ENCODE data around the gene SLC16A3. TPM values are rescaled to one million over a fixed set of nuclear protein-coding genes. Genes with fewer than 3 reads are reported as not detected.

Gene SLC16A3
- polyA plus RNA-seq, 1 of the 3 experiments (the other 2 are of a cell fraction) = 70.7 TPM

DNA sequence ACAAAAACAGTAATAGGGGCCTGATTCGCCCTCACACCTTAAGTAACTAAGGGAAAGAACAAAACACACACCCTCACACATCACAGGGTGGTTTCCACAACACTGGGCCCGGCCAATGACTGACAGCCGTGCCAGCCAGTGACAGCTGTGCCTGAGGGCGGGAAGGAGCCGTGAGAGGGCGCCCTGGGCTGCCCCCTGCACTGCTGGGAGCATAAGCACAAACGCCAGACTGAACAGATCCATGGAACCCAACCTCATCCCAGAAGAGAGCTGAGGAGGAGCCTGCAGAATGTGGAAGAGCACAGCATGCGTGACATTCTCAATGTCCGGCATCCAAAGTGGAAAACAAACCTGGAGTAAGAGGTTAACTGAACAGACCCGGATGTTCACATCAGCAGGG is 28.6 kb downstream of the SLC16A3 start:
- Histone ChIP-seq H3K9me3 (no peaks in the 10 kb centered on the region), H3F3A (replicated peaks; ENCODE audit: insufficient read depth) (peaks cover 33% of the 10 kb centered on the region), H3K4me3 (ENCODE audit: low read depth in 2 of 2, low read length in 1 of 2) (no peak overlapping the region), H3K4me1 (ENCODE audit: control insufficient read depth in 1 of 2, insufficient read depth in 2 of 2, low read depth in 1 of 2, low read length in 1 of 2) (no peaks in the 10 kb centered on the region; a peak in 1 of 4 replicates), H3K9me2 (no peaks in the 10 kb centered on the region), H3K79me2 (ENCODE audit: insufficient read depth) (peaks cover 85% of the 10 kb centered on the region), H3K27ac (ENCODE audit: low read depth in 2 of 2, low read length in 1 of 2) (no peak overlapping the region), H3K27me3 (ENCODE audit: insufficient read depth) (no peaks in the 10 kb centered on the region), H4K20me1 (ENCODE audit: insufficient read depth) (peaks cover 84% of the 10 kb centered on the region), H3K36me3 (replicated peaks in 1 of 2; ENCODE audit: control insufficient read depth in 1 of 2, insufficient read depth in 2 of 2, low read length in 1 of 2) (peaks cover 79 to 87% of the 10 kb centered on the region in 2 experiments), H2AFZ (ENCODE audit: low read depth) (no peak overlapping the region), H3K4me2 (no peak overlapping the region), H3K9ac (no peak overlapping the region)
- peak; percentile 73 for DNase-seq
- 89% methylated on average over 10 of the region's 10 CpGs for WGBS (ENCODE audit: low lambda C conversion rate)
- TF ChIP-seq, protein P1, sequence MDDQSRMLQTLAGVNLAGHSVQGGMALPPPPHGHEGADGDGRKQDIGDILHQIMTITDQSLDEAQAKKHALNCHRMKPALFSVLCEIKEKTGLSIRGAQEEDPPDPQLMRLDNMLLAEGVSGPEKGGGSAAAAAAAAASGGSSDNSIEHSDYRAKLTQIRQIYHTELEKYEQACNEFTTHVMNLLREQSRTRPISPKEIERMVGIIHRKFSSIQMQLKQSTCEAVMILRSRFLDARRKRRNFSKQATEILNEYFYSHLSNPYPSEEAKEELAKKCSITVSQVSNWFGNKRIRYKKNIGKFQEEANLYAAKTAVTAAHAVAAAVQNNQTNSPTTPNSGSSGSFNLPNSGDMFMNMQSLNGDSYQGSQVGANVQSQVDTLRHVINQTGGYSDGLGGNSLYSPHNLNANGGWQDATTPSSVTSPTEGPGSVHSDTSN (IDR thresholded peaks at IDR 0.05) = peak; percentile 84
- no peak for TF ChIP-seq JUND (IDR thresholded peaks at IDR 0.05)
- POLR2A ChIA-PET = no interaction called here
- CTCF ChIA-PET = interaction anchor here (0.7 to 1.9 kb wide), 2 partner anchors 13 to 21 kb away, joined by 3 to 8 read pairs; no protein-coding TSS in a partner anchor

DNA sequence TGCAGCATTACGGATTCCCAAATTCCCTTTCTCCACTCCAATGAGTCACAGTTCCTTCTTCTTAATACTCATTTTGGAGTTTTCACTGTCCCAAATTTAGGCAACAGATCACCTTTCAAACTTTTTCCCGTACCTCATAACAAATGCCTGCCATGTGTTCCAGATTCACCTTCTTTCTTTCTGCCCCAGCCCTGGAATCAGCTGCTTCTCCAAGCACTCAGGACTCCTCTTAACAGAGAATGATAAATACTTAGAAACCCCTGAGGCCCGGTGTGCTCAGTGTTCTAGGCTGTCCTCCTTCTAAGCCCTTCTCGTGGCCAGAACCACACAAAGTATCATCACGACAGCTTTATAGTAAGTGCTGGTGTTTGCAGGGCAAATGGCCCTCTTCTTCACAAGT is 29.7 kb downstream of the SLC16A3 start:
- ChIA-PET CTCF (interaction anchor here (1.9 kb wide), 1 partner anchor 22 kb away, joined by 8 read pairs; no protein-coding TSS in a partner anchor), POLR2A (no interaction called here)
- WGBS (ENCODE audit: low lambda C conversion rate) = 86% methylated on average over 5 of the region's 5 CpGs
- Histone ChIP-seq H3K79me2 (ENCODE audit: insufficient read depth) (peaks cover 85% of the 10 kb centered on the region), H4K20me1 (ENCODE audit: insufficient read depth) (peaks cover 84% of the 10 kb centered on the region), H3K9me2 (no peaks in the 10 kb centered on the region), H3K27ac (ENCODE audit: low read depth in 2 of 2, low read length in 1 of 2) (no peak overlapping the region), H3K36me3 (replicated peaks in 1 of 2; ENCODE audit: control insufficient read depth in 1 of 2, insufficient read depth in 2 of 2, low read length in 1 of 2) (peaks cover 77 to 87% of the 10 kb centered on the region in 2 experiments), H3K9ac (no peak overlapping the region), H3K4me1 (ENCODE audit: control insufficient read depth in 1 of 2, insufficient read depth in 2 of 2, low read depth in 1 of 2, low read length in 1 of 2) (no peaks in the 10 kb centered on the region; a peak in 1 of 4 replicates), H3K27me3 (ENCODE audit: insufficient read depth) (no peaks in the 10 kb centered on the region), H3K4me3 (ENCODE audit: low read depth in 2 of 2, low read length in 1 of 2) (no peak overlapping the region), H3F3A (replicated peaks; ENCODE audit: insufficient read depth) (peaks cover 33% of the 10 kb centered on the region), H3K4me2 (no peak overlapping the region), H2AFZ (ENCODE audit: low read depth) (no peak overlapping the region), H3K9me3 (no peaks in the 10 kb centered on the region)
- no peak for DNase-seq
- no peak for TF ChIP-seq MXI1 (IDR thresholded peaks at IDR 0.05; ENCODE audit: low read depth, low read length)
- TF ChIP-seq, protein P2, sequence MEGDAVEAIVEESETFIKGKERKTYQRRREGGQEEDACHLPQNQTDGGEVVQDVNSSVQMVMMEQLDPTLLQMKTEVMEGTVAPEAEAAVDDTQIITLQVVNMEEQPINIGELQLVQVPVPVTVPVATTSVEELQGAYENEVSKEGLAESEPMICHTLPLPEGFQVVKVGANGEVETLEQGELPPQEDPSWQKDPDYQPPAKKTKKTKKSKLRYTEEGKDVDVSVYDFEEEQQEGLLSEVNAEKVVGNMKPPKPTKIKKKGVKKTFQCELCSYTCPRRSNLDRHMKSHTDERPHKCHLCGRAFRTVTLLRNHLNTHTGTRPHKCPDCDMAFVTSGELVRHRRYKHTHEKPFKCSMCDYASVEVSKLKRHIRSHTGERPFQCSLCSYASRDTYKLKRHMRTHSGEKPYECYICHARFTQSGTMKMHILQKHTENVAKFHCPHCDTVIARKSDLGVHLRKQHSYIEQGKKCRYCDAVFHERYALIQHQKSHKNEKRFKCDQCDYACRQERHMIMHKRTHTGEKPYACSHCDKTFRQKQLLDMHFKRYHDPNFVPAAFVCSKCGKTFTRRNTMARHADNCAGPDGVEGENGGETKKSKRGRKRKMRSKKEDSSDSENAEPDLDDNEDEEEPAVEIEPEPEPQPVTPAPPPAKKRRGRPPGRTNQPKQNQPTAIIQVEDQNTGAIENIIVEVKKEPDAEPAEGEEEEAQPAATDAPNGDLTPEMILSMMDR (IDR thresholded peaks at IDR 0.05) = no peak
- TF ChIP-seq, protein P3, sequence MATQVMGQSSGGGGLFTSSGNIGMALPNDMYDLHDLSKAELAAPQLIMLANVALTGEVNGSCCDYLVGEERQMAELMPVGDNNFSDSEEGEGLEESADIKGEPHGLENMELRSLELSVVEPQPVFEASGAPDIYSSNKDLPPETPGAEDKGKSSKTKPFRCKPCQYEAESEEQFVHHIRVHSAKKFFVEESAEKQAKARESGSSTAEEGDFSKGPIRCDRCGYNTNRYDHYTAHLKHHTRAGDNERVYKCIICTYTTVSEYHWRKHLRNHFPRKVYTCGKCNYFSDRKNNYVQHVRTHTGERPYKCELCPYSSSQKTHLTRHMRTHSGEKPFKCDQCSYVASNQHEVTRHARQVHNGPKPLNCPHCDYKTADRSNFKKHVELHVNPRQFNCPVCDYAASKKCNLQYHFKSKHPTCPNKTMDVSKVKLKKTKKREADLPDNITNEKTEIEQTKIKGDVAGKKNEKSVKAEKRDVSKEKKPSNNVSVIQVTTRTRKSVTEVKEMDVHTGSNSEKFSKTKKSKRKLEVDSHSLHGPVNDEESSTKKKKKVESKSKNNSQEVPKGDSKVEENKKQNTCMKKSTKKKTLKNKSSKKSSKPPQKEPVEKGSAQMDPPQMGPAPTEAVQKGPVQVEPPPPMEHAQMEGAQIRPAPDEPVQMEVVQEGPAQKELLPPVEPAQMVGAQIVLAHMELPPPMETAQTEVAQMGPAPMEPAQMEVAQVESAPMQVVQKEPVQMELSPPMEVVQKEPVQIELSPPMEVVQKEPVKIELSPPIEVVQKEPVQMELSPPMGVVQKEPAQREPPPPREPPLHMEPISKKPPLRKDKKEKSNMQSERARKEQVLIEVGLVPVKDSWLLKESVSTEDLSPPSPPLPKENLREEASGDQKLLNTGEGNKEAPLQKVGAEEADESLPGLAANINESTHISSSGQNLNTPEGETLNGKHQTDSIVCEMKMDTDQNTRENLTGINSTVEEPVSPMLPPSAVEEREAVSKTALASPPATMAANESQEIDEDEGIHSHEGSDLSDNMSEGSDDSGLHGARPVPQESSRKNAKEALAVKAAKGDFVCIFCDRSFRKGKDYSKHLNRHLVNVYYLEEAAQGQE (IDR thresholded peaks at IDR 0.05; ENCODE audit: low read depth, low read length) = no peak
- TF ChIP-seq NFIC (IDR thresholded peaks at IDR 0.05; ENCODE audit: borderline replicate concordance) = no peak
- TF ChIP-seq, protein P1 (IDR thresholded peaks at IDR 0.05) = no peak
- TF ChIP-seq CHD2 (IDR thresholded peaks at IDR 0.05; ENCODE audit: low read length, partially characterized antibody) = no peak
- TF ChIP-seq TCF12 (IDR thresholded peaks at IDR 0.05) = no peak
- no peak for TF ChIP-seq POLR2AphosphoS5 (IDR thresholded peaks at IDR 0.05; ENCODE audit: low read depth, low read length)
- TF ChIP-seq, protein P4, sequence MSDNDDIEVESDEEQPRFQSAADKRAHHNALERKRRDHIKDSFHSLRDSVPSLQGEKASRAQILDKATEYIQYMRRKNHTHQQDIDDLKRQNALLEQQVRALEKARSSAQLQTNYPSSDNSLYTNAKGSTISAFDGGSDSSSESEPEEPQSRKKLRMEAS (IDR thresholded peaks at IDR 0.05; ENCODE audit: low read depth) = no peak
- TF ChIP-seq ELF1 (IDR thresholded peaks at IDR 0.05) = no peak
- no peak for TF ChIP-seq EP300 (IDR thresholded peaks at IDR 0.05; ENCODE audit: borderline replicate concordance in 1 of 2, low read depth in 1 of 2, low read length in 1 of 2)
- TF ChIP-seq GATA2 (CRISPR knock-in tag; IDR thresholded peaks at IDR 0.05) = no peak
- no peak for TF ChIP-seq RXRA (IDR thresholded peaks at IDR 0.05; ENCODE audit: borderline replicate concordance, low read depth)
- TF ChIP-seq, protein P5, sequence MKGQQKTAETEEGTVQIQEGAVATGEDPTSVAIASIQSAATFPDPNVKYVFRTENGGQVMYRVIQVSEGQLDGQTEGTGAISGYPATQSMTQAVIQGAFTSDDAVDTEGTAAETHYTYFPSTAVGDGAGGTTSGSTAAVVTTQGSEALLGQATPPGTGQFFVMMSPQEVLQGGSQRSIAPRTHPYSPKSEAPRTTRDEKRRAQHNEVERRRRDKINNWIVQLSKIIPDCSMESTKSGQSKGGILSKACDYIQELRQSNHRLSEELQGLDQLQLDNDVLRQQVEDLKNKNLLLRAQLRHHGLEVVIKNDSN (IDR thresholded peaks at IDR 0.05; ENCODE audit: borderline replicate concordance, low read depth) = no peak
- TF ChIP-seq NRF1 (IDR thresholded peaks at IDR 0.05; ENCODE audit: low read depth, low read length) = no peak
- TF ChIP-seq RCOR1 (IDR thresholded peaks at IDR 0.05; ENCODE audit: low read length) = no peak
- no peak for TF ChIP-seq FOXM1 (IDR thresholded peaks at IDR 0.05; ENCODE audit: low read depth)
- TF ChIP-seq MEF2A (IDR thresholded peaks at IDR 0.05; ENCODE audit: borderline replicate concordance, low read depth) = no peak

Data from SK-N-SH (cell line).